H1 (cell line): ENCODE measurements around the gene NDRG4. TPM values are rescaled to one million over a fixed set of nuclear protein-coding genes. Genes with fewer than 3 reads are reported as not detected.

ENCODE experiments used
- ATF3 ChIP-seq: IDR thresholded peaks from 2 replicates; pipeline ENCODE4 v1.6.1; 2011; ENCODE audit warnings: low read depth, mild to moderate bottlenecking, low read length; ENCODE audit not compliant: insufficient read depth
- BCL11A ChIP-seq, 2 experiments: IDR thresholded peaks; one replicate each; pipeline ENCODE4 v1.6.1; 2011; ENCODE audit warnings: low read depth in 2 of 2, low read length in 2 of 2, mild to moderate bottlenecking in 2 of 2
- BRCA1 ChIP-seq: IDR thresholded peaks from 2 replicates; pipeline ENCODE4 v1.6.1; 2012; ENCODE audit warnings: low read depth, low read length, improper control_type of control experiment
- CEBPB ChIP-seq: IDR thresholded peaks from 2 replicates; pipeline ENCODE4 v1.6.1; 2012; ENCODE audit warnings: low read depth, low read length
- CREB1 ChIP-seq: IDR thresholded peaks from 2 replicates; pipeline ENCODE4 v1.6.1; 2012; ENCODE audit warnings: inconsistent platforms
- EZH2 ChIP-seq: fragments of 200-600 bp; sonication (generic); IDR thresholded peaks from 2 replicates; pipeline ENCODE4 v1.7.1; 2012; ENCODE audit warnings: low read depth, mild to moderate bottlenecking, moderate library complexity, low read length, inconsistent platforms; ENCODE audit not compliant: severe bottlenecking
- GTF2F1 ChIP-seq: IDR thresholded peaks from 2 replicates; pipeline ENCODE4 v1.6.1; 2012; ENCODE audit warnings: low read depth, low read length, improper control_type of control experiment, borderline replicate concordance
- POLR2AphosphoS5 ChIP-seq: IDR thresholded peaks from 2 replicates; pipeline ENCODE4 v1.6.1; 2011; ENCODE audit warnings: low read depth, low read length
- RNF2 ChIP-seq: fragments of 200-900, 300-1000 bp; sonication (generic); IDR thresholded peaks from 2 replicates; pipeline ENCODE4 v1.7.1; 2016; ENCODE audit warnings: borderline replicate concordance, low read depth, mild to moderate bottlenecking, antibody characterized with exemption, low read length; ENCODE audit not compliant: poor library complexity, severe bottlenecking; ENCODE audit errors: missing control alignments
- SIX5 ChIP-seq: IDR thresholded peaks from 2 replicates; pipeline ENCODE4 v1.6.1; 2011; ENCODE audit warnings: mild to moderate bottlenecking, low read depth, low read length
- SRF ChIP-seq: IDR thresholded peaks from 2 replicates; pipeline ENCODE4 v1.6.1; 2011; ENCODE audit warnings: mild to moderate bottlenecking, low read depth, low read length, moderate library complexity
- polyA plus RNA-seq, 7 experiments: library from polyadenylated mRNA; depleted of rRNA in 3 of 7; stranded (reverse) in 5 of 7; unstranded in 2 of 7; fragments of >200 nt in 5 of 7; fragments of 200-250 nt in 2 of 7; gene quantifications; 1 replicate in 5 of 7; 2 replicates in 1 of 7; 4 replicates in 1 of 7; pipeline versions ENCODE4 v1.2.1 to v1.2.3, GENCODE V29; 2011 to 2013; ENCODE audit warnings: missing spikeins in 2 of 7, mixed read lengths in 2 of 7
- total RNA-seq: library from RNA; stranded (reverse); fragmentation: NEBNext Ultra II Directional; extraction: Animal tissue kit (Norgen Biotek cat#: 25700); gene quantifications from 2 replicates; pipeline ENCODE4 v1.2.1, GENCODE V29; 2021

Gene NDRG4
- total and polyA plus RNA-seq, 2 of the 8 experiments (the other 6 are each of a cell fraction or from before 2014, with no cell fraction given) = 20.8 to 30.9 TPM

GRCh38 chr16:58515871-58516767 is 16.2 kb downstream of the NDRG4 start (continued):
- TF ChIP-seq SRF (no peak), CREB1 (no peak), SIX5 (no peak), GTF2F1 (no peak), BRCA1 (no peak), BCL11A (IDR thresholded peaks at IDR 0.05; ENCODE audit: low read depth in 2 of 2, low read length in 2 of 2) (no peak), EZH2 (no peak), POLR2AphosphoS5 (peak; percentile 90), RNF2 (no peak), ATF3 (no peak), CEBPB (no peak)
